WERI-Rb-1 (cell line): ENCODE results near the gene ANKRD63.

Experiments used
- DNase-seq: peaks from one replicate; pipeline ENCODE4 v3.0.0-alpha.2; 2020
- H3K27ac ChIP-seq: fragments of 250-450 bp; sonication (Bioruptor Pico); 2 replicates; pipeline ENCODE4 v1.5.1; 2020; ENCODE audit warnings: mild to moderate bottlenecking, moderate library complexity
- H3K27me3 ChIP-seq: fragments of 250-450 bp; sonication (Bioruptor Pico); 2 replicates; pipeline ENCODE4 v1.5.1; 2021; ENCODE audit warnings: mild to moderate bottlenecking, low read depth, moderate library complexity; ENCODE audit not compliant: insufficient read depth, severe bottlenecking
- H3K36me3 ChIP-seq: fragments of 250-450 bp; sonication (Bioruptor Pico); 2 replicates; pipeline ENCODE4 v1.5.1; 2020; ENCODE audit warnings: mild to moderate bottlenecking, moderate library complexity
- H3K4me3 ChIP-seq: 2 replicates; pipeline ENCODE4 v1.5.1; 2011; ENCODE audit warnings: low read depth, mild to moderate bottlenecking, control low read depth, low read length
- H3K9me3 ChIP-seq: fragments of 250-450 bp; sonication (Bioruptor Pico); 2 replicates; pipeline ENCODE4 v1.5.1; 2021; ENCODE audit warnings: mild to moderate bottlenecking, moderate library complexity; ENCODE audit not compliant: severe bottlenecking
- CTCF ChIP-seq: IDR thresholded peaks from 2 replicates; pipeline ENCODE4 v1.5.1; 2011; ENCODE audit warnings: low read depth, mild to moderate bottlenecking, control low read depth, inconsistent platforms, low read length

ANKRD63 gene

GRCh38 chr15:40287505-40287904 lies 4.6 kb upstream of the ANKRD63 start:
- Histone ChIP-seq H3K36me3 (no peaks in the 10 kb centered on the region), H3K9me3 (no peaks in the 10 kb centered on the region), H3K27ac (no peak overlapping the region), H3K4me3 (no peak overlapping the region), H3K27me3 (no peaks in the 10 kb centered on the region)
- DNase-seq: no peak
- no peak for TF ChIP-seq CTCF

GRCh38 chr15:40286794-40287193 lies 3.9 kb upstream of the ANKRD63 start:
- Histone ChIP-seq H3K4me3 (no peak overlapping the region), H3K27me3 (no peaks in the 10 kb centered on the region), H3K27ac (no peak overlapping the region), H3K9me3 (no peaks in the 10 kb centered on the region), H3K36me3 (no peaks in the 10 kb centered on the region)
- no peak for TF ChIP-seq CTCF
- no peak for DNase-seq

- no peak for DNase-seq
- TF ChIP-seq CTCF: no peak
- Histone ChIP-seq H3K4me3 (no peak overlapping the region), H3K9me3 (no peaks in the 10 kb centered on the region), H3K36me3 (no peaks in the 10 kb centered on the region), H3K27me3 (no peaks in the 10 kb centered on the region), H3K27ac (no peak overlapping the region)
Observed at GRCh38 chr15:40286061-40286532, 3.2 kb upstream of the ANKRD63 start.

- no peak for TF ChIP-seq CTCF
- no peaks in the 10 kb centered on the region for H3K9me3 ChIP-seq
- no peak overlapping the region for H3K4me3 ChIP-seq
- H3K27ac ChIP-seq: no peak overlapping the region
- H3K27me3 ChIP-seq: no peaks in the 10 kb centered on the region
- DNase-seq: no peak
- no peaks in the 10 kb centered on the region; the same call in 1 of the 2 replicates for H3K36me3 ChIP-seq
Observed at GRCh38 chr15:40285554-40286011, 2.7 kb upstream of the ANKRD63 start.

- DNase-seq: no peak
Observed at GRCh38 chr15:40285151-40285550, 2.3 kb upstream of the ANKRD63 start.

More at GRCh38 chr15:40285151-40285550, 2.3 kb upstream of the ANKRD63 start:
- peaks cover 2% of the 10 kb centered on the region; the same call in 1 of the 2 replicates for H3K36me3 ChIP-seq
- TF ChIP-seq CTCF: no peak
- H3K4me3 ChIP-seq: no peak overlapping the region
- H3K9me3 ChIP-seq: no peaks in the 10 kb centered on the region
- H3K27me3 ChIP-seq: no peaks in the 10 kb centered on the region
- no peak overlapping the region for H3K27ac ChIP-seq
